Hepatocyte (in vitro differentiated cells): Measurements from ENCODE around the gene SLC43A2. TPM values are rescaled to one million over a fixed set of nuclear protein-coding genes. Genes with fewer than 3 reads are reported as not detected.

Experiments
- DNase-seq: peaks from one replicate; pipeline ENCODE4 v3.0.0-alpha.2; 2016; ENCODE audit warnings: low spot score
- H2AFZ ChIP-seq: fragments of 200-600 bp; sonication (generic); 2 replicates; pipeline ENCODE4 v1.6.0; 2016; ENCODE audit warnings: antibody characterized with exemption, mild to moderate bottlenecking
- H3K27ac ChIP-seq: fragments of 200-600 bp; sonication (generic); 2 replicates; pipeline ENCODE4 v1.5.1; 2016; ENCODE audit warnings: mild to moderate bottlenecking
- H3K27me3 ChIP-seq: fragments of 200-600 bp; sonication (generic); 2 replicates; pipeline ENCODE4 v1.6.1; 2016
- H3K36me3 ChIP-seq: fragments of 200-600 bp; sonication (generic); replicated peaks from 2 replicates; pipeline ENCODE4 v1.5.1; 2016; ENCODE audit warnings: low read depth; ENCODE audit not compliant: insufficient read depth
- H3K4me1 ChIP-seq: fragments of 200-600 bp; sonication (generic); 2 replicates; pipeline ENCODE4 v1.5.1; 2016; ENCODE audit warnings: mild to moderate bottlenecking, moderate library complexity; ENCODE audit not compliant: insufficient read depth
- H3K4me2 ChIP-seq: fragments of 200-600 bp; sonication (generic); 2 replicates; pipeline ENCODE4 v1.6.0; 2016
- H3K4me3 ChIP-seq: fragments of 200-600 bp; sonication (generic); 2 replicates; pipeline ENCODE4 v1.5.1; 2016; ENCODE audit warnings: mild to moderate bottlenecking
- H3K79me2 ChIP-seq: fragments of 200-600 bp; sonication (generic); 2 replicates; pipeline ENCODE4 v1.6.0; 2017; ENCODE audit warnings: mild to moderate bottlenecking
- H3K9me2 ChIP-seq: fragments of 200-600 bp; sonication (generic); replicated peaks from 2 replicates; pipeline ENCODE4 v1.6.0; 2017; ENCODE audit warnings: mild to moderate bottlenecking; ENCODE audit not compliant: insufficient read depth
- H3K9me3 ChIP-seq: fragments of 200-600 bp; sonication (generic); 2 replicates; pipeline ENCODE4 v1.5.1; 2016; ENCODE audit warnings: low read depth, mild to moderate bottlenecking
- H4K20me1 ChIP-seq: fragments of 200-600 bp; sonication (generic); 2 replicates; pipeline ENCODE4 v1.6.0; 2016; ENCODE audit warnings: mild to moderate bottlenecking; ENCODE audit not compliant: insufficient read depth, poor library complexity, severe bottlenecking
- EZH2 ChIP-seq: fragments of 200-600 bp; sonication (generic); IDR thresholded peaks from 2 replicates; pipeline ENCODE4 v1.6.1; 2016; ENCODE audit warnings: antibody characterized with exemption, mild to moderate bottlenecking, borderline replicate concordance
- EZH2phosphoT487 ChIP-seq: fragments of 200-600 bp; sonication (generic); IDR thresholded peaks from one replicate; pipeline ENCODE4 v1.6.1; 2018; ENCODE audit warnings: antibody characterized with exemption, mild to moderate bottlenecking, low read depth, moderate library complexity; ENCODE audit not compliant: unreplicated experiment, severe bottlenecking
- WGBS: methylation state at CpG from one replicate; pipeline ENCODE4 v1.1.6; 2016; ENCODE audit warnings: low lambda C conversion rate; ENCODE audit errors: missing lambda C conversion rate; 5-methylcytosine and 5-hydroxymethylcytosine counted together
- polyA plus RNA-seq: library from polyadenylated mRNA; unstranded; fragments of >200 nt; fragmentation: Nextera tagmentation; extraction: Ambion mirVana; gene quantifications from 2 replicates; pipeline ENCODE4 v1.2.1, GENCODE V29; 2016
- total RNA-seq: library from RNA; depleted of rRNA; stranded (reverse); fragments of >200 nt; gene quantifications from 2 replicates; pipeline ENCODE4 v1.2.3, GENCODE V29; 2014
- TF ChIP-seq, protein P1 (sequence below): fragments of 200-600 bp; sonication (generic); IDR thresholded peaks from 2 replicates; pipeline ENCODE4 v1.5.1; 2016; ENCODE audit warnings: antibody characterized with exemption, mild to moderate bottlenecking; ENCODE audit not compliant: poor library complexity

Gene SLC43A2
- total and polyA plus RNA-seq, 2 experiments from 2014 or later, result 6.0 to 10.2 TPM

DNA sequence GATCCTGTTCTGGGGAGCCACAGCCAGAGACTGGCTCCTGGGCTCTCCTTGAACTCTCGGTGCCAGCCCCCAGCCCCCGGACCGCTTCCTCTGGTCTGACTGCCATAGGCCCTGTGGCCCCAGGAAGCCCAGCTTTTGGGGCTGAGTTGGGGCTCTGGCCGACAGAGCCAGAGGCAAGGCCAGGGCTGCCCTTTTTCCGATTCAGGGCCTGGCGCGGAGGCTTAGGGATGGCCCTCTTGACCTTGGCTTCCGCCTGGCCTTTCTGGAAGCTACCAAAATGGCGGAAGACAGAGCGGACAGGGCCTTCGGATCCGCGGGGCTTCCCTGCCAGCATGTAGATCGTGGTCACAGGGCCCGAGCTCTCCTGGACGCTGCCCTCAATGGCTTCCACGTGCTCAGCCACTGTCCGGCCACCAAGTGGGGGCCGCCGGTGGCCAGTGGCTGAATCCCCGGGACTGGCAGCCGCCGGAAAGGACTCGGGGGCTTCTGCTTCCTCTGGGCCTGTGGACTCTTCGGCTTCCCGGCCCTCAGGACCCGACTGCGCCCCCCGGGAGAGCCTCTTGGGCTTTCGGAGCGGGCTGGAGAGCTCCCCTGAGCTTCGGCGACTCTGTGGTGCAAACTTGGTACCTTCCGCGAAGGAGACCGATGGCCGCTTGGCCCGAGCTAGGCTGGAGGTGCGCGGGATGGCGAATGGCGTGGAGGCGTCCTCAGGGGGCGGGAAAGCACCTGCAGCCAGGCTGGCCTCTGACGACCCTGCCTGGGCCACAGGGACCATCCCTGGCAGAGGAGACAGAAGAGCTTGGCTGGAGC lies 6.4 kb upstream of the SLC43A2 start:
- no peak for DNase-seq
- Histone ChIP-seq H3K36me3 (no peaks in the 10 kb centered on the region), H3K4me1 (peaks cover 4% of the 10 kb centered on the region), H3K4me2 (no peak overlapping the region), H3K4me3 (no peak overlapping the region), H3K79me2 (no peaks in the 10 kb centered on the region), H4K20me1 (no peaks in the 10 kb centered on the region), H2AFZ (no peak overlapping the region), H3K9me3 (no peaks in the 10 kb centered on the region), H3K9me2 (no peaks in the 10 kb centered on the region), H3K27ac (no peak overlapping the region), H3K27me3 (peaks cover 2% of the 10 kb centered on the region)
- TF ChIP-seq EZH2phosphoT487 (no peak), EZH2 (no peak)
- TF ChIP-seq, protein P1, sequence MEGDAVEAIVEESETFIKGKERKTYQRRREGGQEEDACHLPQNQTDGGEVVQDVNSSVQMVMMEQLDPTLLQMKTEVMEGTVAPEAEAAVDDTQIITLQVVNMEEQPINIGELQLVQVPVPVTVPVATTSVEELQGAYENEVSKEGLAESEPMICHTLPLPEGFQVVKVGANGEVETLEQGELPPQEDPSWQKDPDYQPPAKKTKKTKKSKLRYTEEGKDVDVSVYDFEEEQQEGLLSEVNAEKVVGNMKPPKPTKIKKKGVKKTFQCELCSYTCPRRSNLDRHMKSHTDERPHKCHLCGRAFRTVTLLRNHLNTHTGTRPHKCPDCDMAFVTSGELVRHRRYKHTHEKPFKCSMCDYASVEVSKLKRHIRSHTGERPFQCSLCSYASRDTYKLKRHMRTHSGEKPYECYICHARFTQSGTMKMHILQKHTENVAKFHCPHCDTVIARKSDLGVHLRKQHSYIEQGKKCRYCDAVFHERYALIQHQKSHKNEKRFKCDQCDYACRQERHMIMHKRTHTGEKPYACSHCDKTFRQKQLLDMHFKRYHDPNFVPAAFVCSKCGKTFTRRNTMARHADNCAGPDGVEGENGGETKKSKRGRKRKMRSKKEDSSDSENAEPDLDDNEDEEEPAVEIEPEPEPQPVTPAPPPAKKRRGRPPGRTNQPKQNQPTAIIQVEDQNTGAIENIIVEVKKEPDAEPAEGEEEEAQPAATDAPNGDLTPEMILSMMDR, result no peak
- WGBS, result 97% methylated on average over 35 of the region's 45 CpGs

- no peak overlapping the region for H3K27ac ChIP-seq
These were observed 2.0 kb upstream of the SLC43A2 start for GRCh38 chr17:1630662-1631061.

DNA sequence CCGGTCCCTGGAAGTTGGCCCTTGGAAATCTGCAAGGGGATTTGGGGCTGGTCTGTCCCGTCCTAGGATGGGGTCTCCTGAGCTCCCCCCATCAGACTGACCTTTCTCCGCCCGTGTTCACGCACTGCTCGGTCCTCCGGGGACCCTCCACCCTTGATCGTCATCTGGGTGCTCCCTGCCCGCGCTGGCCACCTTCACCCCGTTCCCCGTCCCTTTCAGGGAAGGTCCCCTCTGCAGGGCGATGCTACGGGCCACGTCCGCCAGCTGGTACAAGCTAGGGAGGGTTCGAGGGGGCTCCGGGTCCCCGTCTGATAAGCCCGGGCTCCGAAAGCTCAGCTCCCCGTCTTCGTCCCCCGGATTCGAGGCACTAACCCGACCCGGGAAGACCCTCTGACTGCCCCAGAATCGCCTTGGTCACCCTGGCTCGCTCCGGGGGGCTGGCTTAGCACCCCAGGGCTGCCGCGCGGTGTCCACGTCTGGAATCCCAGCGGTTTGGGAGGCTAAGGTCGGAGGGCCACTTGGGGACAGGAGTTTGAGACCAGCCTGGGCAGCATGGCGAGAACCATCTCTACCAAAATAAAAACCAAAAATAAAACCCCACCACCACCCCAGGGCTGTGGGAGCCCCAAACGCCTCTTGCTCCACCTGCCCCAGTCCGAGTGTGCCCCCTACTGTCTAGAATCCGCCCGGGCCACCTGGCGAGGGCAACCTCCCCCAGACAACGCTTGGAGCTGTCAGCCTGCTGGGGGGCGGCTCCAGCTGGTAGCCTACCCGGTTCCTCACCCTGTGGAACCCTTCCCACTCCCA lies 1.1 kb upstream of the SLC43A2 start:
- peaks cover 8% of the 10 kb centered on the region for H3K27me3 ChIP-seq
- H3K36me3 ChIP-seq, result no peaks in the 10 kb centered on the region
- H2AFZ ChIP-seq, result peak overlapping the region; percentile 89
- 12% methylated on average over 36 of the region's 45 CpGs for WGBS
- H3K27ac ChIP-seq, result peak overlapping the region; percentile 91
- H3K9me3 ChIP-seq, result no peaks in the 10 kb centered on the region
- H4K20me1 ChIP-seq, result no peaks in the 10 kb centered on the region
- H3K4me3 ChIP-seq, result peak overlapping the region; percentile 48
- H3K4me1 ChIP-seq, result peaks cover 24% of the 10 kb centered on the region
- H3K9me2 ChIP-seq, result no peaks in the 10 kb centered on the region
- no peak for TF ChIP-seq EZH2
- TF ChIP-seq, protein P1, result peak; percentile 62
- no peaks in the 10 kb centered on the region for H3K79me2 ChIP-seq
- peak; percentile 73 for DNase-seq
- H3K4me2 ChIP-seq, result peak overlapping the region; percentile 89

More at GRCh38 chr17:1630662-1631061, 2.0 kb upstream of the SLC43A2 start:
- no peaks in the 10 kb centered on the region for H3K9me2 ChIP-seq
- no peaks in the 10 kb centered on the region for H4K20me1 ChIP-seq
- TF ChIP-seq, protein P1, result no peak
- no peak for TF ChIP-seq EZH2phosphoT487
- no peak for TF ChIP-seq EZH2
- 70% methylated on average over 4 of the region's 4 CpGs for WGBS
- peak; percentile 2 for DNase-seq
- H3K36me3 ChIP-seq, result no peaks in the 10 kb centered on the region
- no peak overlapping the region for H2AFZ ChIP-seq
- peaks cover 19% of the 10 kb centered on the region for H3K4me1 ChIP-seq
- H3K9me3 ChIP-seq, result no peaks in the 10 kb centered on the region
- H3K4me2 ChIP-seq, result no peak overlapping the region
- no peak overlapping the region for H3K4me3 ChIP-seq
- H3K27me3 ChIP-seq, result peaks cover 8% of the 10 kb centered on the region
- H3K79me2 ChIP-seq, result no peaks in the 10 kb centered on the region
